NOMO-1 treated with dmso at 0.1 percent for 144 hours (cell line): ENCODE results near the gene ATRIP.
"Not testable (repeated sequence)": the region's sequence is repeated elsewhere in the genome, so short reads cannot be mapped to it uniquely, and the experiment has no call there.

Source experiments
- DNase-seq: peaks from one replicate; lab custom pipeline; 2025; ENCODE audit not compliant: unreplicated experiment; lab: John Stamatoyannopoulos, UW

The ATRIP gene

GRCh38 chr3:48446425-48447193 is at the start of gene ATRIP:
TSS of gene ATRIP (plus strand) at chr3:48446737. CDS start at chr3:48446846, 109 bp downstream.
- peak; percentile 83 for DNase-seq

- DNase-seq = no peak
Observed at GRCh38 chr3:48397767-48398681, 48.5 kb upstream of the ATRIP start.

DNA sequence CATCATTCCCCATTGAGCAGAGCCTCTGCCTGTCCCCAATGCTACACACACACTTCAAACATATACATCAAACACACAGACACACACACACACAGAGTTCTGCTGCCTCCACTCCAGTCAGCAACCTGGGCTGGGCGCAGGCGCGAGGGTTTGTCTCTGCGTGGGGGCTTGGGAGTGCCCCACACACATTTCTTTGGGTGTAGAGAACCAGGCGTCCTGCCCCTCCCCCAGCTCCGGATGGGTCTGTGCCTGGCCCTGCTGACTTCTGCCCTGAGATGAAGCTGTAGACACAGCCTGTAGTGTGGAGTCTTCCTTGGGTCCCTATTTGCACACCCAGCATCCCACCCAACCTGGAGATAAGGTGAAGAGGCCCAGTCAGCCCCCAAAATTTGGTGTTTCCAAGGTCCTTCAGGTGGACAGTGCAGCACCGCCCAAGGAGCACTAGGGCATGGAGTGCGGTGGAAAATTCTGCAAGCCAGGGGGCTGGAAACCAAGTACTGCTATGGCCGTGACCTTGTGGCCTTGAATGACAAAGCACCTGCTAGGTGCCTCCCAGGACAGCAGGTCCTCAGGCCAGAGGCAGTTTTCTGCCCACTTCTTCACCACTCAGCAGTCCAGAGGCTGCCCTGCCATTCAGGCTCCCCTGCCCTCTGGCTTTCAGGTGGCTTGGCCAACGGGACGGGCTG is 47.7 kb upstream of the ATRIP start:
- DNase-seq = no peak

GRCh38 chr3:48399387-48400172 is 47.0 kb upstream of the ATRIP start:
- no peak for DNase-seq

- DNase-seq = peak; percentile 16
Observed at GRCh38 chr3:48400824-48401433, 45.6 kb upstream of the ATRIP start.

GRCh38 chr3:48401434-48401901 is 45.1 kb upstream of the ATRIP start:
- not testable (repeated sequence) for DNase-seq

DNA sequence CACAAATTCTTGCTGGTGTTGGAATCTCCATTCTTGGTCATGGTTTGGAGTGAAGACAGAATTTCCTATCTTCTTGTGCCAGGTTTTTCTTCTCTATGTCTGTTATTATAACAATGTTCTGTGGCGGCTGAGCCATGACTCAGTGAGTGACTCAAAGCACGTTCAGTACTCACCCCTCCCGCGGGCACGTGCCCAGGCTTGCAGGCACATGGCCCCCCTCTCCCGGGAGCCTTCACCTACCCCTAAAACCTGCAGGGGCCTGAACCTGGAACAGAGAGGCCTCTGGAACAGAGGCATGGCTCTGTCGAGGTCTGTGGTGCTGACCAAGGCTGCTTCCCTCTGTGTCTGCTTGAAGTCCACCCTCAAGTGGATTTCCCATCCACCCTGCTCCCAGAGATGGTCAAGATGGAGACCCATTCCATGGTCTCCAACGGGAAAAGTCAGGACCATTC is 44.2 kb upstream of the ATRIP start:
- DNase-seq = no peak

GRCh38 chr3:48402907-48403306 is 43.6 kb upstream of the ATRIP start:
- DNase-seq = no peak

GRCh38 chr3:48403533-48404439 is 42.8 kb upstream of the ATRIP start:
- no peak for DNase-seq

GRCh38 chr3:48404440-48405342 is 41.8 kb upstream of the ATRIP start:
- DNase-seq = no peak

DNA sequence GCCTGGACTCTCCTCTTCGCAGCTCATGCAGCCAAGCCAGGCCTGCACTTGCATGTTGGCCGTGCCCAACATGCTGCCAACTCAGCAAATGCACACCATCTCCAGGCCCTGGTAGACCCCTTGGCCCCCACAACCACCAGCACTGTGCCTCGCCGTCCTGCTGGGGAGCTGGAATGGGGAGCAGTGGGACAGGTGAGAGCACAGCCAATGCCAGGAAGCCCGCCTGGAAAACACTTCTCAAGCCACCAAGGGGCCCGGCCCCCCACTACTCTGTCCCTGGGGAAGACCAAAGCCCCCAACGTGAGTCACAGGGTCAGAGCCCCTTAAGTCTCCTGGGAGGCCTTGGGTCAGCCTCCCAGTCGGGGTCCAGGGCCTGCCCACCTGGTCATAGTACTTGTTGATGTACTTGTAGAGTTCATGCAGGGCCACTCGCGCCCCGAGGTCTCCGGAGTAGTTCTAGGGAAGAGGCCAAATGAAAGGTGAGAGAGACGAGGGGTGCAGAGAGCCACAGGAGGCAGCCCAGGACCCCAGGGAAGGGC is 41.1 kb upstream of the ATRIP start:
- DNase-seq = no peak

DNA sequence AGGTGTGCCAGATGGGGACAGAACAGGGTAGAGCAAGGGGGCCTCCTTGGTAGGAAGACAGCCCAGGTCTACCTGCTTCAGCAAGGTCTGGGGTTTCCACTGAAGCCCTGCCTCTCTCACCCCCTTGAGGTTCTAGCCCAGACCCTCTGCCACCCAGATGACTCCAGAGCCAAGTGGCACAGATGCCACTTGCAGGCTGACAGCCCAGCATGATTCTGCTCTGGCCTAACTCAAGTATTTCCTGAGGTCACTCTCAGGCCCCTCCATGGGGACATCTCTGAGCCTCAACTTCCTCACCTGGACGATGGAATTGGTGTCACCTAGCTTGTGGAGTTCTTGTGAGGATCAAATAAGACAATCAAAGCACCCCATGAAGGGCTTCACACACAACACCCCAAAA is 40.6 kb upstream of the ATRIP start:
- DNase-seq = no peak

DNA sequence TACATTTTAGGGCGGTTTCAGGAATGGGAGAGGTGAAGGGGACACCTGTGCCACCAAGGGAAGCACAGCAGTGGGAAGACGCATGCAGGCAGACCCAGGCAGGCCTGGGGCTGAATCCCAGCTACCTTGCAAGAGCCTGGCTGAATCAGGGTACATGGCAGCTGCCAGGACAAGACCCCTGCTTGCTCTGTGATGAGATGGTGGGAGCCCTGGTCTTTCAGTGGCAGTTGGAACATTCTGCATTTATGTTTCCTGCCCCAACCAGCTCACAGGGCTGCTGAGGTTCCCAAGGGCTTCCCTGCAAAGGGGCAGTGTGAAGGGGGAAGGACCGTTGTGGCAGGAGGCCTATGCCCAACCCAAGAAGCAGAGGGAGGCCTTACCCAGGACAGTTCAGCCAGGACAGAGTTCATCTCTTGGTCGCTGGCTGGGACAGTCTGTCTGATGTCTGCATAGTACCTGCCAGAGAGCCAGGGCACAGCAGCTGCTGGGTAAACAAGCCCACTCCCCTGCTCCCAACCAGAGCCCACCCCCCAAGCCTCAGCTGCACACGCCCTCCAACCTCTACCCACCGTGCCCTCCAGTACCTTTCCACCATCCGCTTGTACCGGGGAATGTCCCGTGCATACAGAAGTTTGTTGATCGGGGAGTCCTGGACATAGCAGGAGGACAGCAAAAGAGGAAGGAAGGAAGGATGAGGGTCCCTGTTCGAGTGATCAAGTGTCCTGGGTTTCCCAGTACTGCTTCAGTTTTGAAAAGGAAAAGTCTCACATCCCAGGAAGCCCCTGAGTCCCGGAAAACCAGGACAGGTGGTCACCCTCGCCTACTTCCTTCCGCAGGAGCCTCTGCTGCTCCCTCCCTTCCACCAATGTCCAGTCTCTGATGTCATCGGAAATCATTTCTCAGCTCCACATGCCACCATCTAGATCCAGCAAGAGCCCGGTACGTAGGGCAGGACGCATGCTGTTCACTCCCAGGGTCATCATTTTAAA is 39.8 kb upstream of the ATRIP start:
- no peak for DNase-seq

- DNase-seq = no peak
Observed at GRCh38 chr3:48407542-48408099, 38.9 kb upstream of the ATRIP start.

DNA sequence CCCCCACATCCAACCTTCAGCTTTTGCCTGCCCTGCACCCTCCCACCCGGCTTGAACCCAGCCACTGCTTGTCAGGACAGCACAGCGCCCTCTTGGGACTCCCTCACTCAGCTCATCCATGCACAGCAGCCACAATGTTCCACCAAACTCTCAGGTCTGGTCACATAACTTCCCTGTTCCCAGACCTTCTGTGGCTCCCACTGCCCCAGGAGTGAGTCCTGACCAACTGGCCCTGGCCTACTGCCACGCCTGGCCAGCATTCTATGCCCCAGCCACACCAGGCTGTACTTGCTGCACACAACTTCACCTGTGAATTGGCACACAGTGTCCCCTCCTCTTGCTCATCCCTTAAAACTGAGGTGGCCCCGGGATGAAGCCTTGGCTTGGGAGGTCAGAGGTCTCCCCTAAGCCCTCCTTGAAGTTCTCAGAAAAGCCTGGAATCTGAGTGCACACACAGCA is 37.7 kb upstream of the ATRIP start:
- DNase-seq = no peak
